ENCODE data around the gene KCNIP1. TPM values are rescaled to one million over a fixed set of nuclear protein-coding genes. Genes with fewer than 3 reads are reported as not detected.
A peak's percentile ranks its signal among the peaks of the same experiment; 100 is the strongest.

The KCNIP1 gene
- total and polyA plus RNA-seq, 10 of the 15 experiments (the other 5 are each of a cell fraction or from before 2014, with no cell fraction given) = not detected

DNA sequence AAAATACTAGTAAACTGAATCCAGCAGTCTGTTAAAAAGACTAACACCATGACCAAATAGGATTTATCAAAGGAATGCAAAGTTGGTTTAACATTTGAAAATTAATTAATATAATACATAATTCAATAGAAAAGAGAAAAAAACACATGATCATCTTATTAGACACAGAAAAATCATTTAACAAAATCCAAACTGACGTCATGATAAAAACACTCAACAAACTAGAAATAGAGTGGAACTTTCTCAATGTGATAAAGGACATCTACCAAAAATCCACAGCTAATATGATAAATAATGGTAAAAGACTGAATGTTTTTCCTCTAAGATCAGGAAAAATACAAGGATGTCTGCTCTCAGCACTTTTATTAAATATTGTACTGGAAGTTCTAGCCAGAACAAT lies 40.4 kb upstream of the KCNIP1 start:
- Histone ChIP-seq H3K79me2 (ENCODE audit: control insufficient read depth, insufficient read depth, low read length) (no peaks in the 10 kb centered on the region), H3K9ac (ENCODE audit: control insufficient read depth, insufficient read depth, low read length) (no peak overlapping the region), H3K9me3 (replicated peaks; ENCODE audit: control insufficient read depth, insufficient read depth, low read length) (no peaks in the 10 kb centered on the region), H4K20me1 (ENCODE audit: control insufficient read depth, insufficient read depth) (no peaks in the 10 kb centered on the region), H3K27me3 (replicated peaks in 1 of 2; ENCODE audit: control insufficient read depth in 2 of 2, insufficient read depth in 2 of 2, low read length in 1 of 2) (no peaks in the 10 kb centered on the region; a peak in 1 of 4 replicates), H3K36me3 (ENCODE audit: control insufficient read depth in 2 of 2, insufficient read depth in 2 of 2, low read length in 1 of 2) (no peaks in the 10 kb centered on the region), H3K4me3 (no peak overlapping the region), H2AFZ (ENCODE audit: control insufficient read depth, low read depth, low read length) (no peak overlapping the region), H3K4me2 (ENCODE audit: control insufficient read depth, insufficient read depth) (no peak overlapping the region), H3K27ac (ENCODE audit: control insufficient read depth, insufficient read depth) (no peak overlapping the region), H3K4me1 (ENCODE audit: control insufficient read depth, insufficient read depth, low read length) (no peaks in the 10 kb centered on the region)
- ATAC-seq (no peak), FAIRE-seq (no peak), DNase-seq (ENCODE audit: low read depth, low spot score) (no peak)
- 30% methylated on average over 1 of the region's 1 CpG for WGBS (ENCODE audit: insufficient coverage, insufficient replicate concordance, low lambda C conversion rate, missing lambda C conversion rate)
- ChIA-PET RAD21 (ENCODE audit: unreplicated experiment) (no interaction called here), SMC1A (ENCODE audit: uncharacterized antibody, unreplicated experiment) (no interaction called here), CTCF (no interaction called here), POLR2A (no interaction called here)
- in situ Hi-C loops (cut with MboI) (no loop called here), intact Hi-C loops (cut with micrococcal nuclease; ENCODE audit: unreplicated experiment) (no loop called here)
- no TSS peak for BruUV-seq (replicated peaks)
- TF ChIP-seq, protein P1, sequence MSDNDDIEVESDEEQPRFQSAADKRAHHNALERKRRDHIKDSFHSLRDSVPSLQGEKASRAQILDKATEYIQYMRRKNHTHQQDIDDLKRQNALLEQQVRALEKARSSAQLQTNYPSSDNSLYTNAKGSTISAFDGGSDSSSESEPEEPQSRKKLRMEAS (IDR thresholded peaks at IDR 0.05; ENCODE audit: low read depth, low read length) = no peak
- TF ChIP-seq DPF2 (IDR thresholded peaks at IDR 0.05) = no peak

GRCh38 chr5:170464280-170465127 lies 39.3 kb upstream of the KCNIP1 start:
- Histone ChIP-seq H3K4me1 (ENCODE audit: control insufficient read depth, insufficient read depth, low read length) (no peaks in the 10 kb centered on the region), H3K9me3 (replicated peaks; ENCODE audit: control insufficient read depth, insufficient read depth, low read length) (no peaks in the 10 kb centered on the region), H4K20me1 (ENCODE audit: control insufficient read depth, insufficient read depth) (no peaks in the 10 kb centered on the region), H2AFZ (ENCODE audit: control insufficient read depth, low read depth, low read length) (no peak overlapping the region), H3K9ac (ENCODE audit: control insufficient read depth, insufficient read depth, low read length) (no peak overlapping the region), H3K27me3 (replicated peaks in 1 of 2; ENCODE audit: control insufficient read depth in 2 of 2, insufficient read depth in 2 of 2, low read length in 1 of 2) (no peaks in the 10 kb centered on the region; a peak in 1 of 4 replicates), H3K79me2 (ENCODE audit: control insufficient read depth, insufficient read depth, low read length) (no peaks in the 10 kb centered on the region), H3K4me3 (no peak overlapping the region), H3K4me2 (ENCODE audit: control insufficient read depth, insufficient read depth) (no peak overlapping the region), H3K27ac (ENCODE audit: control insufficient read depth, insufficient read depth) (no peak overlapping the region), H3K36me3 (ENCODE audit: control insufficient read depth in 2 of 2, insufficient read depth in 2 of 2, low read length in 1 of 2) (no peaks in the 10 kb centered on the region)
- DNase-seq (ENCODE audit: low read depth, low spot score) = no peak
- in situ Hi-C loops (cut with MboI) (no loop called here), intact Hi-C loops (cut with micrococcal nuclease; ENCODE audit: unreplicated experiment) (no loop called here)
- WGBS (ENCODE audit: insufficient coverage, insufficient replicate concordance, low lambda C conversion rate, missing lambda C conversion rate) = 13% methylated on average over 10 of the region's 10 CpGs
- ChIA-PET RAD21 (ENCODE audit: unreplicated experiment) (no interaction called here), POLR2A (no interaction called here), CTCF (interaction anchor here (1.3 kb wide), 1 partner anchor 38 kb away, joined by 3 read pairs; no protein-coding TSS in a partner anchor), SMC1A (ENCODE audit: uncharacterized antibody, unreplicated experiment) (no interaction called here)
- BruUV-seq (replicated peaks) = no TSS peak
- no peak for FAIRE-seq
- TF ChIP-seq SPI1 (IDR thresholded peaks at IDR 0.05; ENCODE audit: borderline replicate concordance, insufficient read depth, low read depth, low read length) = peak; percentile 40; the same call in 1 of the 2 replicates
- 0 out of 2 replicates have a peak, but pooled peaks have one; percentile 15 for TF ChIP-seq RUNX3 (IDR thresholded peaks at IDR 0.05; ENCODE audit: low read length)
- TF ChIP-seq EGR1 (IDR thresholded peaks at IDR 0.05; ENCODE audit: borderline replicate concordance in 1 of 2, low read depth in 2 of 2, low read length in 2 of 2) = no peak
- no peak for ATAC-seq

All from GM12878 (cell line).